ENCODE data around the gene SLC8A1. TPM values are rescaled to one million over a fixed set of nuclear protein-coding genes. Genes with fewer than 3 reads are reported as not detected.

Gene SLC8A1
- total RNA-seq, 6 donors from 2014 or later: 21.8 to 58.6 (median 25.3) TPM

- H3K9me3 ChIP-seq: no peaks in the 10 kb centered on the region
- TF ChIP-seq POLR2AphosphoS5 (IDR thresholded peaks at IDR 0.05): no peak
- TF ChIP-seq CTCF (IDR thresholded peaks at IDR 0.05): no peak
- TF ChIP-seq POLR2A (IDR thresholded peaks at IDR 0.05): no peak
- no peak for TF ChIP-seq EP300 (IDR thresholded peaks at IDR 0.05)
- DNase-seq: no peak
- no peaks in the 10 kb centered on the region for H3K27me3 ChIP-seq
- H3K36me3 ChIP-seq: no peaks in the 10 kb centered on the region
- WGBS, 2 donors: 94 to 95% methylated on average over 8 of the region's 8 CpGs
- no peak for ATAC-seq (ENCODE audit: low FRiP score in 2 of 2)
- no peak overlapping the region for H3K27ac ChIP-seq
- no peak overlapping the region for H3K4me3 ChIP-seq
- H3K4me1 ChIP-seq: no peaks in the 10 kb centered on the region
Measured at GRCh38 chr2:40406485-40407289, 45.2 kb downstream of the SLC8A1 start.

- ATAC-seq (ENCODE audit: low FRiP score in 2 of 2) (no peak), DNase-seq (no peak)
- H3K27me3 ChIP-seq: no peaks in the 10 kb centered on the region
- WGBS, 2 donors: 96 to 98% methylated on average over 3 of the region's 3 CpGs
- H3K36me3 ChIP-seq: no peaks in the 10 kb centered on the region
- H3K4me1 ChIP-seq: no peaks in the 10 kb centered on the region
- H3K4me3 ChIP-seq: no peak overlapping the region
- no peaks in the 10 kb centered on the region for H3K9me3 ChIP-seq
- H3K27ac ChIP-seq: no peak overlapping the region
- TF ChIP-seq POLR2AphosphoS5 (IDR thresholded peaks at IDR 0.05): no peak
- no peak for TF ChIP-seq POLR2A (IDR thresholded peaks at IDR 0.05)
- no peak for TF ChIP-seq EP300 (IDR thresholded peaks at IDR 0.05)
- no peak for TF ChIP-seq CTCF (IDR thresholded peaks at IDR 0.05)
Measured at GRCh38 chr2:40405465-40405864, 46.4 kb downstream of the SLC8A1 start.

- WGBS, 2 donors: 86 to 88% methylated on average over 4 of the region's 4 CpGs
- H3K27ac ChIP-seq: no peak overlapping the region
- no peak overlapping the region for H3K4me3 ChIP-seq
- ATAC-seq (ENCODE audit: low FRiP score in 2 of 2): no peak
- H3K4me1 ChIP-seq: no peaks in the 10 kb centered on the region
- TF ChIP-seq POLR2A (IDR thresholded peaks at IDR 0.05) (no peak), EP300 (IDR thresholded peaks at IDR 0.05) (no peak), CTCF (IDR thresholded peaks at IDR 0.05) (no peak), POLR2AphosphoS5 (IDR thresholded peaks at IDR 0.05) (no peak)
- H3K9me3 ChIP-seq: no peaks in the 10 kb centered on the region
- DNase-seq: no peak
- no peaks in the 10 kb centered on the region for H3K27me3 ChIP-seq
- no peaks in the 10 kb centered on the region for H3K36me3 ChIP-seq
Measured at GRCh38 chr2:40404517-40404916, 47.4 kb downstream of the SLC8A1 start.

- TF ChIP-seq CTCF (IDR thresholded peaks at IDR 0.05) (no peak), POLR2AphosphoS5 (IDR thresholded peaks at IDR 0.05) (no peak), EP300 (IDR thresholded peaks at IDR 0.05) (no peak), POLR2A (IDR thresholded peaks at IDR 0.05) (no peak)
- no peaks in the 10 kb centered on the region for H3K27me3 ChIP-seq
- no peaks in the 10 kb centered on the region for H3K4me1 ChIP-seq
- WGBS, 2 donors: 85 to 86% methylated on average over 4 of the region's 4 CpGs
- no peak for DNase-seq
- H3K27ac ChIP-seq: no peak overlapping the region
- ATAC-seq (ENCODE audit: low FRiP score in 2 of 2): no peak
- H3K9me3 ChIP-seq: no peaks in the 10 kb centered on the region
- H3K4me3 ChIP-seq: no peak overlapping the region
- H3K36me3 ChIP-seq: no peaks in the 10 kb centered on the region
Measured at GRCh38 chr2:40403233-40403836, 48.6 kb downstream of the SLC8A1 start.

Data from upper lobe of left lung (tissue), 6 donors.